Right lobe of liver (tissue), 4 donors: ENCODE data around the gene CIB4.

Experiments
- POLR2A ChIP-seq: fragments of 450-650 bp; IDR thresholded peaks from one replicate; pipeline ENCODE4 v1.6.1; 2017; ENCODE audit warnings: antibody characterized with exemption, mild to moderate bottlenecking
- TF ChIP-seq, protein P1 (sequence below), 4 donors: fragments of 200-600 bp in 3 of 4; fragments of 450-650 bp in 1 of 4; IDR thresholded peaks; one replicate each; pipeline versions ENCODE4 v1.5.1 to v1.8.0; 2016 to 2022; ENCODE audit warnings: antibody characterized with exemption in 4 of 4, mild to moderate bottlenecking in 2 of 4
- donor health status: DM: no; HTN: no; CAD: no.
- donor health status: DM: no; HTN: no; CAD: no.
- donor health status: DM: no; HTN: yes; CAD: no.

GRCh38 chr2:26542676-26543505, 98.3 kb downstream of the CIB4 start:
- TF ChIP-seq, protein P1, sequence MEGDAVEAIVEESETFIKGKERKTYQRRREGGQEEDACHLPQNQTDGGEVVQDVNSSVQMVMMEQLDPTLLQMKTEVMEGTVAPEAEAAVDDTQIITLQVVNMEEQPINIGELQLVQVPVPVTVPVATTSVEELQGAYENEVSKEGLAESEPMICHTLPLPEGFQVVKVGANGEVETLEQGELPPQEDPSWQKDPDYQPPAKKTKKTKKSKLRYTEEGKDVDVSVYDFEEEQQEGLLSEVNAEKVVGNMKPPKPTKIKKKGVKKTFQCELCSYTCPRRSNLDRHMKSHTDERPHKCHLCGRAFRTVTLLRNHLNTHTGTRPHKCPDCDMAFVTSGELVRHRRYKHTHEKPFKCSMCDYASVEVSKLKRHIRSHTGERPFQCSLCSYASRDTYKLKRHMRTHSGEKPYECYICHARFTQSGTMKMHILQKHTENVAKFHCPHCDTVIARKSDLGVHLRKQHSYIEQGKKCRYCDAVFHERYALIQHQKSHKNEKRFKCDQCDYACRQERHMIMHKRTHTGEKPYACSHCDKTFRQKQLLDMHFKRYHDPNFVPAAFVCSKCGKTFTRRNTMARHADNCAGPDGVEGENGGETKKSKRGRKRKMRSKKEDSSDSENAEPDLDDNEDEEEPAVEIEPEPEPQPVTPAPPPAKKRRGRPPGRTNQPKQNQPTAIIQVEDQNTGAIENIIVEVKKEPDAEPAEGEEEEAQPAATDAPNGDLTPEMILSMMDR (IDR thresholded peaks at IDR 0.05): no peak
- no peak for TF ChIP-seq POLR2A
